IMR-90 (cell line): ENCODE results near the gene SLC4A1AP. TPM values are rescaled to one million over a fixed set of nuclear protein-coding genes. Genes with fewer than 3 reads are reported as not detected.

Source experiments
- ATAC-seq: fragments of 200-7000 bp; cut with Tn5 transposase; 2 replicates; pipeline ENCODE4 v1.9.1; 2020; ENCODE audit warnings: low read depth, mild to moderate bottlenecking, moderate library complexity
- BruUV-seq: library from RNA; stranded (reverse); fragments of 400-500 nt; replicated peaks from 2 replicates; lab custom pipeline; 2021; lab: Mats Ljungman, UMichigan
- CTCF ChIA-PET: fragments of 300-600 bp; formaldehyde crosslinking; extraction: SDS; loops from one replicate; lab custom pipeline; 2021; ENCODE audit warnings: antibody characterized with exemption; lab: Yijun Ruan, JAX
- POLR2A ChIA-PET: fragments of 300-600 bp; sonication (Branson Sonifier 250); formaldehyde crosslinking; loops from one replicate; lab custom pipeline; 2022; ENCODE audit warnings: antibody characterized with exemption; ENCODE audit not compliant: unreplicated experiment; lab: Charles Lee
- DNase-seq: peaks from one replicate; pipeline ENCODE4 v3.0.0; 2013
- H2AFZ ChIP-seq: replicated peaks from 2 replicates; pipeline ENCODE3; 2013; ENCODE audit warnings: low read length, mild to moderate bottlenecking; ENCODE audit not compliant: poor library complexity
- H2AK5ac ChIP-seq: 2 replicates; pipeline ENCODE4 v1.6.1; 2013; ENCODE audit warnings: low read depth, low read length, inconsistent platforms
- H2AK9ac ChIP-seq: replicated peaks from 2 replicates; pipeline ENCODE3; 2013; ENCODE audit warnings: mild to moderate bottlenecking, low read depth, low read length, moderate library complexity; ENCODE audit not compliant: poor library complexity
- H2BK120ac ChIP-seq: 2 replicates; pipeline ENCODE4 v1.6.1; 2013; ENCODE audit warnings: low read depth, low read length, inconsistent platforms
- H2BK15ac ChIP-seq: 3 replicates; pipeline ENCODE4 v1.6.1; 2013; ENCODE audit warnings: low read depth, low read length, inconsistent platforms
- H2BK20ac ChIP-seq: 2 replicates; pipeline ENCODE4 v1.6.1; 2013; ENCODE audit warnings: low read depth, mild to moderate bottlenecking, inconsistent platforms, low read length, moderate library complexity
- H2BK5ac ChIP-seq: 2 replicates; pipeline ENCODE4 v1.6.1; 2013; ENCODE audit warnings: mild to moderate bottlenecking, low read depth, low read length, inconsistent platforms; ENCODE audit not compliant: poor library complexity, severe bottlenecking
- H3K14ac ChIP-seq: replicated peaks from 2 replicates; pipeline ENCODE4 v1.6.1; 2013; ENCODE audit warnings: low read depth, low read length, inconsistent platforms
- H3K18ac ChIP-seq: 2 replicates; pipeline ENCODE4 v1.6.1; 2013; ENCODE audit warnings: low read depth, low read length, control low read depth
- H3K23ac ChIP-seq: 2 replicates; pipeline ENCODE4 v1.6.1; 2013; ENCODE audit warnings: low read depth, low read length, inconsistent platforms
- H3K27ac ChIP-seq: 2 replicates; pipeline ENCODE4 v1.5.1; 2013; ENCODE audit warnings: mild to moderate bottlenecking, control low read depth, low read length; ENCODE audit not compliant: insufficient read depth
- H3K27me3 ChIP-seq: 2 replicates; pipeline ENCODE4 v1.6.1; 2013; ENCODE audit warnings: low read length; ENCODE audit not compliant: control insufficient read depth, insufficient read depth
- H3K36me3 ChIP-seq: 2 replicates; pipeline ENCODE4 v1.6.1; 2013; ENCODE audit warnings: low read length, mixed read lengths; ENCODE audit not compliant: control insufficient read depth, insufficient read depth
- H3K4ac ChIP-seq: 2 replicates; pipeline ENCODE4 v1.6.1; 2013; ENCODE audit warnings: low read depth, low read length, inconsistent platforms
- H3K4me1 ChIP-seq: 2 replicates; pipeline ENCODE4 v1.6.1; 2013; ENCODE audit warnings: low read length, mixed read lengths; ENCODE audit not compliant: control insufficient read depth, insufficient read depth
- H3K4me2 ChIP-seq: 2 replicates; pipeline ENCODE4 v1.6.1; 2013; ENCODE audit warnings: low read depth, mild to moderate bottlenecking, control low read depth, low read length, moderate library complexity
- H3K4me3 ChIP-seq: 2 replicates; pipeline ENCODE4 v1.5.1; 2013; ENCODE audit warnings: low read depth, mild to moderate bottlenecking, control low read depth, low read length, moderate library complexity; ENCODE audit not compliant: insufficient read depth
- H3K56ac ChIP-seq: 2 replicates; pipeline ENCODE4 v1.6.1; 2013; ENCODE audit warnings: low read length, inconsistent platforms; ENCODE audit not compliant: insufficient read depth; ENCODE audit errors: extremely low read depth
- H3K79me1 ChIP-seq, 2 experiments: 2 replicates each; pipeline ENCODE4 v1.6.1; 2013; ENCODE audit warnings: low read length in 2 of 2, inconsistent platforms in 1 of 2, low read depth in 1 of 2
- H3K9ac ChIP-seq: 2 replicates; pipeline ENCODE4 v1.6.1; 2013; ENCODE audit warnings: low read depth, low read length, control low read depth
- H3K9me1 ChIP-seq: 2 replicates; pipeline ENCODE4 v1.6.1; 2013; ENCODE audit warnings: low read length, inconsistent platforms; ENCODE audit not compliant: insufficient read depth
- H3K9me3 ChIP-seq: 2 replicates; pipeline ENCODE4 v1.6.1; 2013; ENCODE audit warnings: low read length; ENCODE audit not compliant: control insufficient read depth, insufficient read depth
- H4K20me1 ChIP-seq: 2 replicates; pipeline ENCODE4 v1.6.1; 2013; ENCODE audit warnings: low read length, inconsistent platforms; ENCODE audit not compliant: insufficient read depth
- H4K5ac ChIP-seq: 2 replicates; pipeline ENCODE4 v1.6.1; 2013; ENCODE audit warnings: mild to moderate bottlenecking, low read depth, low read length, control low read depth
- H4K8ac ChIP-seq, 2 experiments: 2 replicates each; pipeline ENCODE4 v1.6.1; 2013; ENCODE audit warnings: low read depth in 2 of 2, low read length in 2 of 2, control low read depth in 1 of 2, inconsistent platforms in 1 of 2
- H4K91ac ChIP-seq: 2 replicates; pipeline ENCODE4 v1.6.1; 2013; ENCODE audit warnings: low read depth, low read length, inconsistent platforms; ENCODE audit not compliant: insufficient read depth
- CEBPB ChIP-seq: IDR thresholded peaks from 2 replicates; pipeline ENCODE4 v1.6.1; 2012; ENCODE audit warnings: low read depth, low read length, improper control_type of control experiment
- CHD1 ChIP-seq: IDR thresholded peaks from 2 replicates; pipeline ENCODE4 v1.6.1; 2012; ENCODE audit warnings: low read depth, low read length, improper control_type of control experiment
- FOS ChIP-seq: fragments of 150-350 bp; IDR thresholded peaks from 2 replicates; pipeline ENCODE4 v1.6.1; 2016; ENCODE audit warnings: low read depth, low read length
- MAFK ChIP-seq: IDR thresholded peaks from 2 replicates; pipeline ENCODE4 v1.6.1; 2012; ENCODE audit warnings: low read depth, low read length, improper control_type of control experiment
- MAZ ChIP-seq: IDR thresholded peaks from 2 replicates; pipeline ENCODE4 v1.6.1; 2012; ENCODE audit warnings: low read depth, mild to moderate bottlenecking, low read length, improper control_type of control experiment, moderate library complexity, borderline replicate concordance
- MXI1 ChIP-seq: IDR thresholded peaks from 2 replicates; pipeline ENCODE4 v1.6.1; 2012; ENCODE audit warnings: low read depth, mild to moderate bottlenecking, low read length, moderate library complexity, borderline replicate concordance
- POLR2A ChIP-seq: IDR thresholded peaks from 2 replicates; pipeline ENCODE4 v1.6.1; 2012; ENCODE audit warnings: mild to moderate bottlenecking, low read depth, low read length
- RAD21 ChIP-seq: IDR thresholded peaks from 2 replicates; pipeline ENCODE4 v1.6.1; 2012; ENCODE audit warnings: low read length, improper control_type of control experiment
- WGBS, 2 experiments: methylation state at CpG; one replicate each; pipeline versions ENCODE4 v1.1.5 to v1.1.7; 2013; ENCODE audit warnings: missing lambda C conversion rate in 2 of 2; ENCODE audit not compliant: insufficient read length in 1 of 2; ENCODE audit errors: extremely low coverage in 2 of 2; 5-methylcytosine and 5-hydroxymethylcytosine counted together
- dilution Hi-C: fragments of 300-500 bp; cut with HindIII; formaldehyde crosslinking; loops from one replicate; pipeline ENCODE4 v1.14.3; 2018; ENCODE audit warnings: low sequenced_read_pairs; ENCODE audit not compliant: unreplicated experiment
- in situ Hi-C: fragments of 300-500 bp; cut with MboI; formaldehyde crosslinking; loops from 3 replicates; pipeline ENCODE4 v1.14.3; 2019; ENCODE audit warnings: low sequenced_read_pairs, inconsistent platforms, mixed read lengths
- intact Hi-C: fragments of 100-400 bp; cut with micrococcal nuclease; formaldehyde crosslinking; loops from 2 replicates; pipeline ENCODE4 v1.10.0; 2022
- polyA plus RNA-seq, 3 experiments: library from polyadenylated mRNA; depleted of rRNA; stranded (reverse); fragments of >200 nt; gene quantifications; 2 replicates each; pipeline ENCODE4 v1.2.3, GENCODE V29; 2012; ENCODE audit warnings: low replicate concordance in 1 of 3
- total RNA-seq: library from RNA; depleted of rRNA; stranded (reverse); fragments of >200 nt; gene quantifications from 2 replicates; pipeline ENCODE4 v1.2.3, GENCODE V29; 2012

SLC4A1AP gene
- total and polyA plus RNA-seq, 2 of the 4 experiments (the other 2 are of a cell fraction): 11.7 to 13.6 TPM

DNA sequence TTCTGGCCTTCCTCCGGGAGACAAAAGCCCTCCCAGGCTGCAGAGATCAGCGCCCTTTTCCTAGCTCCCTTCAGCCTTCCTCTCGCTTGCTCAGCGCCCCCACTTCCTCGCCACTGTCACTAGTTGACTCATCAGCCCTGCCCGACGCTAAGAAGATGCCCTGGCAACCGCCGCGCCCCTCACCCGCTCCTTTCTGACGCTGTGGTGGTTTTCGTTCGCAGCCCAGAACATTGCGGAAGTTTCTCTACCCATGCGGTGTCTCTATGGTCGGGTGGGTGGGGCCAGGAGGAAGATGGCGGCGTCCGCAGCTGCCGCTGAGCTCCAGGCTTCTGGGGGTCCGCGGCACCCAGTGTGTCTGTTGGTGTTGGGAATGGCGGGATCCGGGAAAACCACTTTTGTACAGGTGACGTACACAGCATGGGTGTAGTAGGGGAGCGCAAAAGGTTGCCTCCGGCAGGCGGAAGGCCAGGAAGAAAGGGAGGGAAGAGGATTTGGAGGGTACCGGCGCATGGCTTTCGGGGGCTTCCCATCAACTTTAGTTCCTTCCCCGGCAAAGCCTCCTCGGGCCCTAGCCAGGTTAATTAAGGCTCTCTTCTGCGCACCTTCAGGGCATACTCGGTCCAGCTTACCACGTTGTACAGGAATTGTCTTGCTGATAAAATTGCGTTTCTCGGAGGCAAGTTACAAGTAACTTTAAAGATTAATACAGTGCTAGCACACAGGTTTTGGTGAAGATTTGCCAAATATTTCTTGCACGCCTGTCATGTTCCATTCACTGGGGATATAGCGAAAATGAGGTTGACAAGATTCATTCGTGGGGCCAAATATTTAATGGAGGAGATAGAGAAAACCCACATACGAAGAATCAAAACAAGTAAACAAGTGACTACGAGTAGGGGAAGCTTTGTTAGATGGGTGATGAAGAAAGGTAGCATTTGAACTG, 34.7 kb upstream of the SLC4A1AP start, which contains the start of the genes CCDC121 and GPN1:
Gene CCDC121, minus strand, starts transcription at position 246 of the 943 bp plus-strand sequence. CDS start 1,213 bp downstream, outside the sequence.
Gene GPN1, plus strand, starts transcription at position 284 of the 943 bp plus-strand sequence. Its CDS starts 9 bp downstream, at position 293.
- Histone ChIP-seq H3K23ac (peak within 1 kb of the TSS; percentile 88), H4K91ac (peak within 1 kb of the TSS; percentile 86), H4K20me1 (no peaks in the 10 kb centered on the region), H3K4ac (peak within 1 kb of the TSS; percentile 94), H4K5ac (peak within 1 kb of the TSS; percentile 86), H2BK15ac (peak within 1 kb of the TSS; percentile 46; the same call in 2 of the 3 replicates), H2AFZ (peak within 1 kb of the TSS; percentile 97), H2AK5ac (peak within 1 kb of the TSS; percentile 76), H3K4me1 (peaks cover 3% of the 10 kb centered on the region; the same call in 1 of the 2 replicates), H3K36me3 (peaks cover 6% of the 10 kb centered on the region), H3K27me3 (no peaks in the 10 kb centered on the region), H3K9me1 (no peaks in the 10 kb centered on the region; the same call in 1 of the 2 replicates), H2BK120ac (peak within 1 kb of the TSS; percentile 70; the same call in 1 of the 2 replicates), H3K27ac (peak within 1 kb of the TSS; percentile 83), H3K79me1 (peaks cover 9 to 37% of the 10 kb centered on the region in 2 experiments), H3K18ac (no peak within 1 kb of the TSS), H2AK9ac (peak within 1 kb of the TSS; percentile 91), H3K9me3 (no peaks in the 10 kb centered on the region), H3K4me3 (peak within 1 kb of the TSS; percentile 94), H3K4me2 (peak within 1 kb of the TSS; percentile 94), H2BK5ac (peak within 1 kb of the TSS; percentile 77), H3K14ac (peak within 1 kb of the TSS; percentile 100), H3K9ac (peak within 1 kb of the TSS; percentile 93), H2BK20ac (no peak within 1 kb of the TSS), H4K8ac (peak within 1 kb of the TSS; percentile 87 to 99), H3K56ac (peak within 1 kb of the TSS; percentile 83)
- peak; percentile 62 for TF ChIP-seq CEBPB
- TF ChIP-seq POLR2A: peak; percentile 98
- no peak for TF ChIP-seq RAD21
- peak; percentile 83 for TF ChIP-seq FOS
- TF ChIP-seq MXI1: peak; percentile 94
- TF ChIP-seq MAFK: no peak
- peak; percentile 20; the same call in 1 of the 2 replicates for TF ChIP-seq CHD1
- peak; percentile 86; the same call in 1 of the 2 replicates for TF ChIP-seq MAZ
- ATAC-seq: peak; percentile 97
- dilution Hi-C loops (no loop called here), in situ Hi-C loops (no loop called here), intact Hi-C loops (loop anchor here (2.0 to 10.0 kb wide), 2 partner anchors 140 to 224 kb away; partner anchors contain the start of genes IFT172 and PPM1G)
- DNase-seq: peak; percentile 94
- BruUV-seq: TSS peak; percentile 29
- CTCF ChIA-PET: interaction anchor here (1.0 kb wide), 1 partner anchor 54 kb away, joined by 4 read pairs; no protein-coding TSS in a partner anchor
- POLR2A ChIA-PET: interaction anchor here (1.1 kb wide), 1 partner anchor 126 kb away, joined by 3 read pairs; no protein-coding TSS in a partner anchor
- WGBS, 2 experiments: 0% methylated on average over 4 of the region's 44 CpGs; no CpG with 5 or more reads in 1 of the 2 experiments
